Measurements from ENCODE around the gene C2orf80.
"Not testable (repeated sequence)": the region's sequence is repeated elsewhere in the genome, so short reads cannot be mapped to it uniquely, and the experiment has no call there.

C2orf80 gene

DNA sequence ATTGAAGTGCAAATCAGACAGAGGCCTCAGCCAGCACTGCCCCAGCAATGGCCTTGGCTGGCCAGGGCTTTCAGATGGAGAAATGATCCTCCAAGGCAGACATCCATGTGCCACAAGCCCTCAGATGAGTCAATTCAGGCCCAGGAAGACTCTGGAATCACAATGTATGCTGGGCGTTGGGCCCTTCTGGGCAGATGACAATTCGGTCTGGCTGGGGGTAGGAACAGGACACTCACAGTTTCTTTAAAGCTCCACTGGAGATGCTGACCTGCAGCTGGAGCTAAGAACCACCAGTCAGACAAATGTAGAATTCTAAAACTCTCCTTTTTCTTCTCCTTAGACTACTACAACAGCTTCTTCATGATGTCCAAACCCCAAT is 53.1 kb downstream of the C2orf80 start:
- DNase-seq (ENCODE audit: insufficient read length, low spot score) (no peak), FAIRE-seq (no peak)

- DNase-seq (ENCODE audit: insufficient read length, low spot score) (no peak), FAIRE-seq (no peak)
Measured at GRCh38 chr2:208135794-208136715, 53.8 kb downstream of the C2orf80 start.

DNA sequence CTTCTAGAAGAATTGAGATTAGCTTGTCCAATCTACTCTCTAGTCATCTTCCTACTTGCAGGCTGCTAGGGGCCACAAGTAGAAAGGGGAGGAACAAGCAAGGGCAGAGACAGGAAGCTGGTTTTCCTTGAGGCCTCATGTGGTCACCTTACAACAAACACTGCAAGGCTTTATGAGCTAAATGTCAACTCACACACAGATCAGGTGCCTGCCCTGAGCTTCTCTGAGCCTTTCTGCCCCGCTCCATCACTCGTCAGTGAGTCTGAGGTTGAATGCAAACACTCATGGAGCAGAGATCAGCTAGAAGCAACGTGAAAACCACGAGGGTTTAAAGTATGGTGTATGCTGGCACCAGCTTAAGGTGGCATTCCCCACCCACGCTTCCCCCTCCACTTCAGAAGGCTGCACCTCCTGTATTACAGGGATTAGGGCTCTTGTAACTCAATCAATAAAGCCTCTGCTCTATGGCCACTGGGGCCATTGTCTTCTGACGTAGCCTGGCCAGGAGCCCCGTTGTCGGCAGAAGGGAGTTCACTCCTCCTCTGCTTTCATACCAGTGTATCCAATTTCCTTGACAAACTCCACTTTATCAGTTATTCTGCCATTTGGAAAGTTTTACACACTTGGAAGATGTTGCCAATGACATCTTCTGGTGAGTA is 54.8 kb downstream of the C2orf80 start:
- DNase-seq (ENCODE audit: insufficient read length, low spot score) = no peak
- FAIRE-seq = no peak

GRCh38 chr2:208130712-208131110 is 59.1 kb downstream of the C2orf80 start:
- DNase-seq (ENCODE audit: insufficient read length, low spot score) (no peak), FAIRE-seq (no peak)

GRCh38 chr2:208129744-208130711 is 59.8 kb downstream of the C2orf80 start, which contains the start of gene CRYGC:
TSS of gene CRYGC (minus strand) at chr2:208129828. CDS start at chr2:208129792, 36 bp downstream.
- FAIRE-seq = no peak
- no peak for DNase-seq (ENCODE audit: insufficient read length, low spot score)

- FAIRE-seq = no peak
- DNase-seq (ENCODE audit: insufficient read length, low spot score) = no peak
Measured at GRCh38 chr2:208128136-208128535, 61.7 kb downstream of the C2orf80 start.

- DNase-seq (ENCODE audit: insufficient read length, low spot score) (no peak), FAIRE-seq (no peak)
Measured at GRCh38 chr2:208127090-208127489, 62.7 kb downstream of the C2orf80 start.

DNA sequence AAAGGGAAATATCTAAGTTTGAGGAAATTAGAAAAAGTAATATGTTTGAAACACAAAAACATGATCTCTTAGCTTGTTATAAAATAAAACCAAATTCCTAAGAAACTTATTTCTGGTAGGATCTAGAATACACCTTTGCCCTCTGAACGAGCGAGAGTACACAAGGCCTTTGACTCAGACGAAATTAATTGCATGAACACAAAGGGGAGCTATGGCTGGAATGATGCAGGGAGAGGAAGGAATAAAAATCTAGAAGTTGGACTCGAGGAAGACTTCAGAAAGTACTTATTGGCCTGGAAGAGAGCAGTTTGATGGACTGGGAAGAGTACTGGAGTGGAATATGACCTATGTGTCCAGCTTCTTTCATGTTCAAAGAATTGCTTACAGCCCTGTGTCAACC is 64.6 kb downstream of the C2orf80 start:
- DNase-seq (ENCODE audit: insufficient read length, low spot score) (no peak), FAIRE-seq (no peak)

DNA sequence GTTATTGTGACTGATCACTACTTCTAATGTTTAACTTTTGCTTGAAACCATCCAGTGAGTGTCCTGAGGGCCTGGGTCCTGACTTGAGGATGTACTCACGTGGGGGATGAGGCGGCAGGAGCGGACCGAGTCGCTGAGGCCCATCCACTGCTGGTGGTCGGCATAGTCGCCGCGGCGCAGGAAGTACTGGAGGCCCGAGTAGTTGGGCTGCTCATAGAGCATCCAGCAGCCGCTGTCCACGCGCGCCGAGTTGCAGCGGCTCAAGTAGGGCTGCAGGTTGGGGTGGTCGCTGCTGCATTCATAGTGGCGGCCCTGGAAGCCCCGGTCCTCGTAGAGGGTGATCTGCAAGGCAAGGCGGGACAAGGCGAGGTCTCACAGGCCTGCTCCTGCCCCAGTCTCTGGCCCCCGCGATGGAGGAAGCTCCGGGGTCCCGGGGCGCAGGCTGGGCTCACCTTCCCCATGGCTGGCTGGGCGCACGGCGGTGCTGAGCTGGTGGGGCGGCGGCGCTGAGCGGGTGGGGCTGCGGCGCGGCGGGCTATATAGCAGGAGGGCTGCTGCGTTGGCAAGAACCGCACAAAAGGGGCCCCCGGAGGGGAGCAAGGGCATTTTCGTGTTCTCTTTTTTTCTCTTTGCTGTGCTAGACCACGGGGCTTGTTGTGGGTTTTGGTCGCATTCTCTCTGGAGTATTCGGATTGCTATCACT is 65.7 kb downstream of the C2orf80 start, which contains the start of gene CRYGD:
TSS of gene CRYGD (minus strand) at position 512 of the 703 bp plus-strand sequence. CDS start at position 461, 51 bp downstream.
- DNase-seq (ENCODE audit: insufficient read length, low spot score); FAIRE-seq: not testable (repeated sequence)

- FAIRE-seq = no peak
- DNase-seq (ENCODE audit: insufficient read length, low spot score) = no peak
Measured at GRCh38 chr2:208122248-208122647, 67.6 kb downstream of the C2orf80 start.

- FAIRE-seq = no peak
- no peak for DNase-seq (ENCODE audit: insufficient read length, low spot score)
Measured at GRCh38 chr2:208118918-208119317, 70.9 kb downstream of the C2orf80 start.

DNA sequence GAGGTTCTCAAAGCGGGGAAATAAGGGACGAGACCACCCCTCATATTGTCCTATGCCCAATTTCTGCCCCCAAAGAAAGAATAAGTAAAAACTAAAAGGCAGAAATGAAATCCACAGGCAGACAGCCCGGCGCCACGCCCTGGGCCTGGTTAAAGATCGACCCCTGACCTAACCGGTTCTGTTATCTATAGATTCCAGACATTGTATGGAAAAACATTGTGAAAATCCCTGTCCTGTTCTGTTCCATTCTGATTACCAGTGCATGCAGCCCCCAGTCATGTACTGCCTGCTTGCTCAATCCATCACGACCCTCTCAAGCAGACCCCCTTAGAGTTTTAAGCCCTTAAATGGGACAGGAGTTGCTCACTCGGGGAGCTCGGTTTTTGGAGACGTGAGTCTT is 72.4 kb downstream of the C2orf80 start:
- not testable (repeated sequence) for FAIRE-seq; DNase-seq (ENCODE audit: insufficient read length, low spot score)

Data from GM19239 (cell line).